ENCODE measurements around the gene ZFP14.

- TF ChIP-seq CTCF (IDR thresholded peaks at IDR 0.05) (no peak), POLR2A (IDR thresholded peaks at IDR 0.05) (no peak)
Observed at GRCh38 chr19:36373638-36374156, 5.3 kb downstream of the ZFP14 start.

Data from adrenal gland (tissue), 5 donors.